Fibroblast of mammary gland (primary cell): ENCODE results near the gene ZBTB39.

ENCODE experiments used
- DNase-seq: peaks from one replicate; pipeline ENCODE4 v3.0.0-alpha.2; 2010; ENCODE audit warnings: low read depth
- H3K4me3 ChIP-seq: 2 replicates; pipeline ENCODE4 v1.5.1; 2011; ENCODE audit warnings: low read depth, mild to moderate bottlenecking, low read length, moderate library complexity; ENCODE audit not compliant: control insufficient read depth
- TF ChIP-seq, protein P1 (sequence below): conservative IDR thresholded peaks from 2 replicates; pipeline ENCODE4 v1.5.1; 2011; ENCODE audit warnings: low read depth, low read length, inconsistent platforms; ENCODE audit not compliant: control insufficient read depth, insufficient read depth

Gene ZBTB39

GRCh38 chr12:56951582-56952339 lies 54.6 kb downstream of the ZBTB39 start:
- TF ChIP-seq, protein P1, sequence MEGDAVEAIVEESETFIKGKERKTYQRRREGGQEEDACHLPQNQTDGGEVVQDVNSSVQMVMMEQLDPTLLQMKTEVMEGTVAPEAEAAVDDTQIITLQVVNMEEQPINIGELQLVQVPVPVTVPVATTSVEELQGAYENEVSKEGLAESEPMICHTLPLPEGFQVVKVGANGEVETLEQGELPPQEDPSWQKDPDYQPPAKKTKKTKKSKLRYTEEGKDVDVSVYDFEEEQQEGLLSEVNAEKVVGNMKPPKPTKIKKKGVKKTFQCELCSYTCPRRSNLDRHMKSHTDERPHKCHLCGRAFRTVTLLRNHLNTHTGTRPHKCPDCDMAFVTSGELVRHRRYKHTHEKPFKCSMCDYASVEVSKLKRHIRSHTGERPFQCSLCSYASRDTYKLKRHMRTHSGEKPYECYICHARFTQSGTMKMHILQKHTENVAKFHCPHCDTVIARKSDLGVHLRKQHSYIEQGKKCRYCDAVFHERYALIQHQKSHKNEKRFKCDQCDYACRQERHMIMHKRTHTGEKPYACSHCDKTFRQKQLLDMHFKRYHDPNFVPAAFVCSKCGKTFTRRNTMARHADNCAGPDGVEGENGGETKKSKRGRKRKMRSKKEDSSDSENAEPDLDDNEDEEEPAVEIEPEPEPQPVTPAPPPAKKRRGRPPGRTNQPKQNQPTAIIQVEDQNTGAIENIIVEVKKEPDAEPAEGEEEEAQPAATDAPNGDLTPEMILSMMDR, result no peak
- DNase-seq, result no peak
- H3K4me3 ChIP-seq, result no peak overlapping the region

- H3K4me3 ChIP-seq, result no peak overlapping the region
- DNase-seq, result no peak
- TF ChIP-seq, protein P1, result no peak
Observed at GRCh38 chr12:56948881-56949280, 57.5 kb downstream of the ZBTB39 start.
